Keratinocyte (primary cell): Measurements from ENCODE around the gene GPX5. TPM values are rescaled to one million over a fixed set of nuclear protein-coding genes. Genes with fewer than 3 reads are reported as not detected.

Experiments used
- DNase-seq: peaks from one replicate; pipeline ENCODE4 v3.0.0-alpha.2; 2011; ENCODE audit warnings: low read depth, missing footprints, low spot score
- FAIRE-seq: peaks from 2 replicates; lab custom pipeline; 2011; peaks lifted over from hg19 to GRCh38; lab: Jason Lieb, UNC
- H2AFZ ChIP-seq: 2 replicates; pipeline ENCODE4 v1.6.0; 2012; ENCODE audit warnings: low read length, control low read depth, inconsistent platforms; ENCODE audit not compliant: control insufficient read depth
- H3K27ac ChIP-seq: 2 replicates; pipeline ENCODE4 v1.5.1; 2011; ENCODE audit warnings: low read length; ENCODE audit not compliant: control insufficient read depth, insufficient read depth
- H3K27me3 ChIP-seq: 3 replicates; pipeline ENCODE4 v1.6.0; 2011; ENCODE audit warnings: low read length; ENCODE audit not compliant: control insufficient read depth, insufficient read depth; ENCODE audit errors: extremely low read depth
- H3K36me3 ChIP-seq, 2 experiments: 2 replicates in 1 of 2; 3 replicates in 1 of 2; pipeline ENCODE4 v1.5.1; 2011; ENCODE audit warnings: low read length in 2 of 2, mild to moderate bottlenecking in 1 of 2; ENCODE audit not compliant: control insufficient read depth in 2 of 2, insufficient read depth in 2 of 2; ENCODE audit errors: extremely low read depth in 1 of 2
- H3K4me1 ChIP-seq: 3 replicates; pipeline ENCODE4 v1.5.1; 2011; ENCODE audit warnings: low read length; ENCODE audit not compliant: control insufficient read depth, insufficient read depth; ENCODE audit errors: extremely low read depth
- H3K4me2 ChIP-seq: 3 replicates; pipeline ENCODE4 v1.6.0; 2011; ENCODE audit warnings: low read depth, low read length; ENCODE audit not compliant: control insufficient read depth, insufficient read depth; ENCODE audit errors: extremely low read depth
- H3K4me3 ChIP-seq, 3 experiments: fragments of 200-600 bp in 1 of 3; sonication (generic) in 1 of 3; 2 replicates in 2 of 3; 3 replicates in 1 of 3; pipeline ENCODE4 v1.5.1; 2011 to 2016; ENCODE audit warnings: low read length in 3 of 3, mild to moderate bottlenecking in 3 of 3, control low read depth in 2 of 3, inconsistent platforms in 1 of 3, low read depth in 1 of 3, mixed read lengths in 1 of 3, mixed run types in 1 of 3, moderate library complexity in 1 of 3; ENCODE audit not compliant: control insufficient read depth in 2 of 3, insufficient read depth in 2 of 3; ENCODE audit errors: extremely low read depth in 1 of 3
- H3K79me2 ChIP-seq: 2 replicates; pipeline ENCODE4 v1.6.0; 2012; ENCODE audit warnings: low read length; ENCODE audit not compliant: control insufficient read depth, insufficient read depth
- H3K9ac ChIP-seq: 3 replicates; pipeline ENCODE4 v1.6.0; 2011; ENCODE audit warnings: low read length; ENCODE audit not compliant: control insufficient read depth, insufficient read depth; ENCODE audit errors: extremely low read depth
- H3K9me1 ChIP-seq: 3 replicates; pipeline ENCODE4 v1.6.0; 2011; ENCODE audit warnings: low read length; ENCODE audit not compliant: control insufficient read depth, insufficient read depth; ENCODE audit errors: extremely low read depth
- H3K9me3 ChIP-seq: 2 replicates; pipeline ENCODE4 v1.5.1; 2012; ENCODE audit warnings: low read depth, low read length; ENCODE audit not compliant: control insufficient read depth
- H4K20me1 ChIP-seq: 3 replicates; pipeline ENCODE4 v1.6.0; 2011; ENCODE audit warnings: low read length; ENCODE audit not compliant: control insufficient read depth, insufficient read depth; ENCODE audit errors: extremely low read depth
- CTCF ChIP-seq, 3 experiments: IDR thresholded peaks in 1 of 3; conservative IDR thresholded peaks in 1 of 3; optimal IDR thresholded peaks in 1 of 3; 2 replicates in 2 of 3; 3 replicates in 1 of 3; pipeline versions ENCODE3 to v1.5.1; 2011; ENCODE audit warnings: low read length in 3 of 3, mild to moderate bottlenecking in 3 of 3, moderate library complexity in 2 of 3, control low read depth in 1 of 3, inconsistent platforms in 1 of 3; ENCODE audit not compliant: insufficient read depth in 2 of 3; ENCODE audit errors: extremely low read depth in 1 of 3
- EZH2 ChIP-seq: IDR thresholded peaks from one replicate; pipeline ENCODE4 v1.6.1; 2012; ENCODE audit warnings: inconsistent platforms, mild to moderate bottlenecking, low read length, moderate library complexity
- dilution Hi-C: fragments of 300-500 bp; cut with MboI; formaldehyde crosslinking; loops from one replicate; pipeline ENCODE4 v1.7.0; 2020; ENCODE audit warnings: low sequenced_read_pairs; ENCODE audit not compliant: extremely low pct_ligation_motif_present
- polyA plus RNA-seq, 5 experiments: library from polyadenylated mRNA; depleted of rRNA in 3 of 5; stranded (reverse) in 3 of 5; stranded (forward) in 1 of 5; unstranded in 1 of 5; fragments of >200 nt; gene quantifications; 1 replicate in 1 of 5; 2 replicates in 3 of 5; 3 replicates in 1 of 5; pipeline versions ENCODE4 v1.2.1 to v1.2.3, GENCODE V29; 2011 to 2012; ENCODE audit warnings: missing spikeins in 2 of 5, low read depth in 1 of 5, low replicate concordance in 1 of 5

GPX5 gene
- polyA plus RNA-seq, 1 donor (not counting 4 experiments of a cell fraction or from before 2014, with no cell fraction given): not detected

- peak overlapping the region; percentile 43 to 85 (median 80) for H3K4me3 ChIP-seq
- no peaks in the 10 kb centered on the region for H4K20me1 ChIP-seq
- dilution Hi-C loops: no loop called here
- H3K79me2 ChIP-seq: no peaks in the 10 kb centered on the region
- FAIRE-seq (no peak), DNase-seq (no peak)
- no peaks in the 10 kb centered on the region for H3K27me3 ChIP-seq
- H3K4me2 ChIP-seq: peak overlapping the region; percentile 93
- H2AFZ ChIP-seq: peak overlapping the region; percentile 93
- TF ChIP-seq CTCF (optimal IDR thresholded peaks at IDR 0.05 in 1 of 3, IDR thresholded peaks at IDR 0.05 in 1 of 3, conservative IDR thresholded peaks at IDR 0.05 in 1 of 3; ENCODE audit: extremely low read depth in 1 of 3, insufficient read depth in 2 of 3, low read length in 3 of 3) (no peak), EZH2 (no peak)
- H3K4me1 ChIP-seq: peaks cover 4% of the 10 kb centered on the region
- no peaks in the 10 kb centered on the region for H3K9me1 ChIP-seq
- no peaks in the 10 kb centered on the region for H3K36me3 ChIP-seq
- H3K9me3 ChIP-seq: no peaks in the 10 kb centered on the region
- H3K9ac ChIP-seq: peak overlapping the region; percentile 81
- H3K27ac ChIP-seq: peak overlapping the region; percentile 77
Observed at GRCh38 chr6:28490205-28490890, 35.3 kb upstream of the GPX5 start.

- Histone ChIP-seq H4K20me1 (no peaks in the 10 kb centered on the region), H3K4me3 (no peak overlapping the region), H3K27me3 (no peaks in the 10 kb centered on the region), H3K9me3 (no peaks in the 10 kb centered on the region), H3K27ac (no peak overlapping the region), H3K36me3 (no peaks in the 10 kb centered on the region), H3K4me2 (no peak overlapping the region), H3K4me1 (peaks cover 4% of the 10 kb centered on the region), H3K9me1 (no peaks in the 10 kb centered on the region), H3K79me2 (no peaks in the 10 kb centered on the region), H3K9ac (no peak overlapping the region), H2AFZ (no peak overlapping the region)
- DNase-seq: no peak
- TF ChIP-seq EZH2 (no peak), CTCF (optimal IDR thresholded peaks at IDR 0.05 in 1 of 3, IDR thresholded peaks at IDR 0.05 in 1 of 3, conservative IDR thresholded peaks at IDR 0.05 in 1 of 3; ENCODE audit: extremely low read depth in 1 of 3, insufficient read depth in 2 of 3, low read length in 3 of 3) (no peak)
- FAIRE-seq: no peak
- dilution Hi-C loops: no loop called here
Observed at GRCh38 chr6:28491984-28492317, 33.7 kb upstream of the GPX5 start.
